CD1c-positive myeloid dendritic cell (primary cell): ENCODE results near the gene PRDX3.
A peak's percentile ranks its signal among the peaks of the same experiment; 100 is the strongest.
"Not testable (repeated sequence)": the region's sequence is repeated elsewhere in the genome, so short reads cannot be mapped to it uniquely, and the experiment has no call there.

Source experiments
- DNase-seq: peaks from one replicate; pipeline ENCODE4 v3.0.0-alpha.2; 2016; ENCODE audit errors: extremely low spot score

PRDX3 gene

DNA sequence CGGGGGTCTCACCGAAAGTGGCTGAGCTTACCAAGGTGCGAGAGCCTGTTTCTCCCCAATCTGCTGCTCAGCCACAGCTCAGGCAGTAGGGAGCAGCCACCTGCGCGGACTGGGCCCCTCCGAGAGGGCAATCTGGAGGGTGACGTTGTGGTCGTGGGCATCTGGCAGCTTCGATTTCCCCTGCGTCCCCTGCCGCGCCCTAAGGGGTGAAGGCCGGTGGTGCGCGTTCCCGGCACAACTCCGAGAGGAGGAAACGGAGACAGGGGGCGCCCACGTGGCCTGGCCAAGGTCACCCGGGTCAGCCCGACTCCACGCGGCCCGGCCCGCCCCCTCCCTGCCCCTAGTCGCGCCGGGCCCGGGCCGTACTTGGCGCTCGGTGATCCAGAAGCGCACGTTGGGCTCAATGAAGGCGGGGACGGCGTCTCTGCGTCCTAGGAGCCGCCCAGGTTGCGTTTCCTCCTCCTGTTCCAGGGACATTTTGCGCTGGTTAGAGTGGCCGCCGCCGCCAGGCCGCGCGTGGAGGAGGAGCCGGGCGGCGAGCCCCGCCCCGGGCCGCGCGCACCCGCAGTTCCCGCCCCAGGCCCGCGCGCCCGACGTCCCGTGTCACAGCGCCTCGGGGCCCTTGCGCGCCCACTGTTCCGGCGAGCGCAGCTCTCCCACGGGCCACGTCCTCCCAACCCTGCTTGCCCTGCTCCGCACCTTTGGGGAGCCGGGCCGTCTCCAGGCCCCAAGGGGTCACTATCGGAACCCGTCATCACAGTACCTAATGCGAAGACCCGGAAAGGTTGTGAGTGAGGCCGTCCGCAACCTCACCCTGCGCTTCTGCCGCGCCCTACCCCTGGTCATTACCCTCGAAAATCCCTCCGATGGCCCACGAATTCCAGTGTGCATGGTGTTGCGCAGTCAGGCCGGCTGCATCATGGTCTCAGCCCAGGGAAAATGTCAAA is 13.2 kb downstream of the PRDX3 start, which contains the start of gene SFXN4:
Gene SFXN4, minus strand, starts transcription at position 544 of the 947 bp plus-strand sequence. Its CDS starts 67 bp downstream, at position 477.
- peak; percentile 91 for DNase-seq

DNA sequence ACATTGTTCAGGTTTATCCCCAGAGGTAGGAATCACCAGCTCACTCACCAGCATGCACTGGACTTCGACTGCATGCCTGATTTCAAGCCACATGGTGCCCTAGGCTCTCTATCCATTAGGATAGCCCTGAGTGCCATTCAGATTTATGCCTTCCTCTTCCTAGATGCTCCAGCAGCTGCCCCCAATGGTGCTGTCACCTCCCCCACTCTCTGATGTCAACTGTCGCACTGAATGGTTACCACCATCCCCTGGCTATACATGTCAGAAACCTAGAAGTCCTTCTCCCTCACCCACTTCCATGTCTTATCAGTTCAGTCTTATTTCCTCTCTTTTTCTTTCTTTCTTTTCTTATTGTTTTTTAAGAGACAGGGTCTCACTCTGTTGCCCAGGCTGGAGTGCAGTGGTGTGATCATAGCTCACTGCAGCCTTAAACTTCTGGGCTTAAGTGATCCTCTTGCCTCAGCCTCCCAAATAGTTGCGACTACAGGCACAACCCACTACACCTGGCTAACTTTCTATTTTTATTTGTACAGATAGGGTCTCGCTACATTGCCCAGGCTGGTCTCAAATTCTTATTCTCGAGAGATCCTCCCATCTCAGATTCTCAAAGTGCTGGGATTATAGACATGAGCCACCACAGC is 16.0 kb downstream of the PRDX3 start:
- no peak for DNase-seq

DNA sequence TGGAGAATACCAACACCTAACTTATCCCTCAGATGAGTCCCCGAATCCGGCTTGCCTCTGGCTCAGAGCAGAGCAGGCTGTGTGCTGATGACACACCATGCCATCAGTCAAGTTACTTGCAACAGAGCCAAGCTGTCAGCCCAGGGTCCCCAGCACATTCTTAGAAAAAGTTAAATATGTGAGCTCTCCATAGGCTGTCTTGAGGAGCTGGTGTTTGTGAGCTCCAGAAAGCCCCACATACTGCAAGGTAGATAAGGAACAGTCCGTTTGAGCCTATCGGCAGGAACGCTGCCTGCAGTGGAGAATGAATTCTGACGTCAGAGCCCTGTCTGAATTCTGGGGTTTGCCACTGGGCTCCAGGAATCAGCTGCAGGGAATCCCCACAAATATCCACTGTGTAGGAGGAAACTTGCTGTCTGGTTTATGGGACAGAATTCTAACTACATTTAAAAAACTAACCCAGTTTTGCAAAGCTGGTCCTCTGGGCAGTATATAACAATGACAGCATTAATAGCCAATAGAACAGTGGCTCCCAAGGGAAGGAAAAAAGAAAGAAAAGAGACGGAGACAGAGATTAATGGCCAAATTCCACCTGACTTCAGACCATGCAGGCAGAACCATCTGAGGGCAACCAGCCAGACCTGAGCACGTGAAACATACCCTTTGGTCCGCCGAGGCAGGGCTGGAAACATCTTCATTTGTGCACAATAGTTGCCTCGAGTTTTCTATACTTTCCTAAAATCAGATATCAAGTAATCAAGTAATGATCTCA is 16.7 kb downstream of the PRDX3 start:
- DNase-seq, result no peak

DNA sequence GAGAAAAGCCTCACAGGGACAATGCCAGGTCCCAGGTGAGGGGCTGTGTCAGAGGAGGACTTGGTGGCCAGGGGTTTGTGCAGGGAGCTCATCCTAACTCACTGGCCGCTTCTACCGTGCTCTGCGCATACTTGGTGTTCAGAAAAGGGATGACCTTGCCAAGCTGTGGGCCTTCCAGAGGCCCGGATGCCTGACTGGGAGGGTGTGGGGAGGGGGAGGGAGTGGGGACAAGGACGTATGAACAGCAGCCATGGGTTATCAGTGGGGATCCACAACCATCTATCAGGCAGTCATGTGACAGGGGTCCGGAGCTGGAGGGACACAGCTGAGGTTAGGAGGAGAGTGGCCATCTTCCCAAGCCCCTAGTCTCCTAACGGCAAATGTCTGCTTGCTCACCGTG is 19.3 kb downstream of the PRDX3 start:
- no peak for DNase-seq

DNA sequence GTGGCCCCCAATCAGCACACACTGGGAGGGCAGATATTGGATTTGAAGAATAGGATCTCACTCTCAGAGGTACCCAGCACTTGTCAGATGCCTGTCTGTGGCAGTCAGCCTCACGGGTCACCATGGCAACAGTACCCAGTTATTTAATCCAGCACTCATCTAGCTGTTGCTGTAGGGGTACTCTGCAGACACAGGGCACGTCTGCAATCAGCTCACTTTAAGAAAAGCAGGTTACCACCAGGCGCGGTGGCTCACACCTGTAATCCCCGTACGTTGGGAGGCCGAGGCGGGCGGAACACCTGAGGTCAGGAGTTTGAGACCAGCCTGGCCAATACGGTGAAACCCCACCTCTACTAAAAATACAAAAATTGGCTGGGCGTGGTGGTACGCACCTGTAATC is 25.0 kb downstream of the PRDX3 start:
- DNase-seq, result no peak

DNA sequence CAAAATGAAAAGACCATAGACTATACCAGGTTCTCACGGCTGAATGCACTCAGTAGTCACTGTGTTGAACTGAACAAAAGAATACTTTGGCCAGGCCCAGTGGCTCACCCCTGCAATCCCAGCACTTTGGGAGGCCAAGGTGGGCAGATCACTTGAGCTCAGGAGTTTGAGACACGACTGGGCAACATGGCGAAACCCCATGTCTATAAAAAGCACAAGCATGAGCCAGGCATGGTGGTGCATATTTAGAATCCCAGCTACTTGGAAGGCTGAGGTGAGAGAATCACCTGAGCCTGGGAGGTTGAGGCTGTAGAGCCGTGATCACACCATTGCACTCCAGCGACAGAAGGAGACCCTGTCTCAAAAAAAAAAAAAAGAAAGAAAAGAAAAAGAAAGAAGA is 25.6 kb downstream of the PRDX3 start:
- no peak for DNase-seq

DNA sequence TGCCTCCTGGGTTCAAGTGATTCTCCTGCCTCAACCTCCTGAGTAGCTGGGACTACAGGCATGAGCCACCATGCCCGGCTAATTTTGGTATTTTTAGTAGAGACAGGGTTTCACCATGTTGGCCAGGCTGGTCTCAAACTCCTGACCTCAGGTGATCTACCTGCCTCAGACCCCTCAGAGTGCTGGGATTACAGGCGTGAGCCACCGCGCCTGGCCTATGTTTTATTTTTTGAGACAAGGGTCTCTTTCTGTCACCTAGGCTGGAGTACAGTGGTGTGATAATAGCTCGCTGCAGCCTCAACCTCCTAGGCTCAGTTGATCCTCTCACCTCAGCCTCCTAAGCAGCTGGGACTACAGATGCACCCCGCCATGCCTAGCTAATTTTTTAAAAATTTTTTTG is 27.0 kb downstream of the PRDX3 start:
- not testable (repeated sequence) for DNase-seq

DNA sequence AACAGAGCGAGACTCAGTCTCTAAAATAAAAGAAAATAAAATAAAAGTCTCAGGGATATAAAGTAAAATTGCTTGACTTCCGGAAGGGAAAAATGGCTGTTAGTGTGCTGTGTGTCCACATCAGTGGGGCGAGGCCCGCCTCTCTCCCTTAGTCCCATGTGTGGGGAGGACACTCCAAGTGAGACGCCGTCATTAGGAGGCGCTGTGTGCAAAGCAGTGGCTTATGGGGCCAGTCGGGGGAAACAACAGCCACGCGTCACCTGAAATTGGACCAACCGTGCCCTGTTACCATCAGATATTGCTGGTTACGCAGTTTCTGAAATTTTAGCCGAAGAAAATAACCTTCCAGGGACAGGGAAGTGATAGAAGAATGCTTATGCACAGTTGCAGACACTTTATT is 28.9 kb downstream of the PRDX3 start:
- no peak for DNase-seq

DNA sequence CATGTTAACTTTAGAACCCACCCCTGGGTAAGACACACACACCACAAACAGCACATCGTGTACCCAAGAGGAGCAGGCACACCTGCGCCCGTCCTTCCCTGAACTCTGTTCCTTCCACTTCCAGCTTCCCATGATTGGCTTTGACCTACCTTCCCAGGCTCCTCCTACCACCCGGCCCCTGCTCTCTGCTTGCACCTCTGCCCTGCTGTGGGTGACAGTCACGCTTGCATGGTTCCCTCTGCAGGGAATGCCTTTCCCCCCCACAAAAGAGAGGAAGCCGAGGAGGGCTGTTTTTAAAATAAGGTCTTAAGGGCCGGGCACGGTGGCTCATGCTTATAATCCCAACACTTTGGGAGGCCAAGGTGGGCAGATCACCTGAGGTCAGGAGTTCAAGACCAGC is 29.5 kb downstream of the PRDX3 start:
- no peak for DNase-seq

DNA sequence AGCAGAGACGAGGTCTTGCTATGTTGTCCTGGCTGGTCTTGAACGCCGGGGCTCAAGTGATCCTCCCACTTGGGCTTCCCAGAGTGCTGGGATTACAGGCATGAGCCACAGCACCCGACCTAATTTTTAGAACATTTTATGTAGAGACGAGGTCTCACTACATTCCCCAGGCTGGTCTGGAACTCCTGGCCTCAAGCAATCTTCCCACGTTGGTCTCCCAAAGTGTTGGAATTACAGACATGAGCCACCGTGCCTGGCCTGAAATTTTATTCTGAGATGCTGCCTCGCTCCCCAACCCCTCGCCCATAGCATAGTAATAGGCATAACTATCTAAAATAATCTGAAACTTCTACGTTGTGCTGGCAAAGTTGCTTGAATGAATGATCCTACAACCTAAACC is 35.0 kb downstream of the PRDX3 start:
- DNase-seq, result no peak

DNA sequence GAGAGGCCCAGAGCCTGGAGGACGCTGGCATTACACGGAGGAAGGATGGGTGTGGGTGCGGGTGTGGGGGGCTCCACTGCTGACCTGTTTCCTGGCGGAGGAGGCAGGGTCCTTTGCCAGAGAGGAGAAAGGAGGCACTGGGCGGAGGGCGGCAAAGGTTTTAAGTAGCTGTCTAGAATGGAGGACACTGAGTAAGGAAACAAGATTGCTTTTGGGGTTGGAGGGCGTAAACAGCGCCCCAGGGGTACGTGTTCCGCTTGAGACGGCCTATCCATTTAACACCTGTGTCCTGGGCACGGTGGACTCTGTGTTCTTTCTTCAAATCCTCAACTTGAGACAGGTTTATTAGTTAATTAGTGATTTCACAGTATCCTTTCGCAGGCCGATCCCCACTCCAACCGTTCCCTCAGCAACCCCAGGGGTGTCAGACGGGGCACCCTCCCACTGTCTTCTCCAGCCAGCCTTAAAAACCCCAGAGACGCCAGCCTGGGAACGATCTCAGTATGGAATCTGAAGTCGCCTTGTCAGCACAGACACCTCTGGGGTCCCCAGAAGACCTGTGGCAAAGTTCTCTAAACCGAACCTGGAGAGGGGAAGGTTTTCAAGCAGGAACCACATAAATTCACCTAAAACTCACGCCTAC is 37.9 kb downstream of the PRDX3 start:
- no peak for DNase-seq

DNA sequence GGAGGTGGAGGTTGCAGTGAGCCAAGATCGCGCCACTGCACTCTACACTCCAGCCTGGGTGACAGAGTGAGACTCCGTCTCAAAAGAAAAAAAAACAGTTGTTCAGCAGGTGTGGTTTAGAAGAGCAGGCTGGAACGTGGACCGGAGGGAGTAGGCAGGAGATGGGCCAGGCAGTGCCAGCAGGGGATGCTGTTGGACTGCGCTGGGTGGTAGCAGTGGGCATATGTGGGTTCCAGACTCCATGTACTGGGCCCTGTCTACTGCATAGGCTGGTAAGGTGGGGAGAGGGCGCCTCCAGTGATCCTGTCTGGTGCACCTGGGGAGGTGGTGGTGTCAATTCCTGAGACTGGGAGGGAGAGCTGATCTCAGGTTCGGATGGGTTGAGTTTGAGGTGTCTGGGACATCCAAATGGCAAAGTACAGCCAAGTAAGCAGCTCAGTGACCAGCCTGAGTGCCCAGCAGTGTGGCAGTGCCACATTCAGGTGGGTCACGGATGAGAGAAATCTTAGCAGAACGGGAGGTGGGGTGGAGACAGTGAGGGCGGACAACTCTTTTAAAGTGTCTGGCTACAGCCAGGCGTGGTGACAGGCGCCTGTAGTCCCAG is 39.0 kb downstream of the PRDX3 start:
- DNase-seq, result peak; percentile 25

DNA sequence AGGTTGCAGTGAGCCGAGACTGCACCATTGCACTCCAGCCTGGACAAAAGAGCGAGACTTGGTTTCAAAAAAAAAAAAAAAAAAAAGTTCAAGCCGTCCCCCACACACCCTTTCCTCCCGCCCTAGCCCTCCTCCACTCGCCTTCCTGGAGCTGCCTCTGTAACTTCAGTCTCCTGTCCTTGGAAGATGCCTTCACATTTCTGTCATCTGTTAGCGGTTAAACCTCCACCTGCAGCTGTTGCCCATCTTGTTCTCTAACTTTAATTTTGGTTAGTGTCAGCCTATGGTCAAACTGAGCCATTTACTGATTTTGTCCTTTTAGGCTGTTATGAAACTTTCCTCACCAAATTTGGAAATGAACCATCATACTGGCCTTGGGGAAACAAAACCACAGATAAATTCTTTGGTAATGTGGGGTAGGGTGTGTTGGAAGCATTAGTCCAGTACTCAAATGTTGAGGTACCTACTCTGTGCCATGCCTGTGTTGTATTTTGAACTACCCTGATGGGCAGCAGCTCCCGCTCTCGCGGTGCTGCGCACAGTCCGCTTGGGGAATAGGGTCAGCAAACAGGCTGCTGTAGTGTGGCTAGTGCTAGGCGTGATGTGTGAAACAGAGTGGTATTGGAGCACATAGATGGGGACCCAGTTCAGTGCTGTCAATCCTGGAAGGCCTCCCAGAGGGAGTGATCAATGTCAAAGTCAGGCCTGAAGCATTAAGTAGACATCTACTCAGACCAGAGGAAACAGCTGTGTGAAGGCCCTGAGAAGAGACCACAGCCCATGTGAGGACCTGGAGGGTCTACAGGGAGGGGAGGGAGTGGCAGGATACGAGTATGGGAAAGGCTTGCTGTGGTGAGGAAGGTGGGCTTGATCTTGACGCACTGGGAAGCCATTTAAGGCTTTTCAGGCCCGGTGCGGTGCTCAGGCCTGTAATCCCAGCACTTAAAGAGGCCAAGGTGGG is 40.0 kb downstream of the PRDX3 start:
- DNase-seq, result no peak

DNA sequence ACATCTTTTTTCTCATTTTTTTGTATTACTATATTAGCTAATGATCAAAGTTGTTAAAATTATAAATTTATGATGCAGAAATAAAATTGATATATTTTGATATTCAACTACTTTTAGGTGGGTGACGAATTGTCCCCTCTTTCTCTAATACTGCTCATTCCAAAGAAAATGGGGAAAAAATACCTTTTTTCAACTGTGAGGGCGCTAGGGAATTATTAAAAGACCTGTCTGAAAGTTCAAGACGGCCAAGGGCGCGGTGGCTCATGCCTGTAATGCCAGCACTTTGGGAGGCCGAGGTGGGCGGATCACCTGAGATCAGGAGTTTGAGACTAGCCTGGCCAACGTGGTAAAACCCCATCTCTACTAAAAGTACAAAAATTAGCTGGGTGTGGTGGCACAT is 40.7 kb downstream of the PRDX3 start:
- DNase-seq, result not testable (repeated sequence)

DNA sequence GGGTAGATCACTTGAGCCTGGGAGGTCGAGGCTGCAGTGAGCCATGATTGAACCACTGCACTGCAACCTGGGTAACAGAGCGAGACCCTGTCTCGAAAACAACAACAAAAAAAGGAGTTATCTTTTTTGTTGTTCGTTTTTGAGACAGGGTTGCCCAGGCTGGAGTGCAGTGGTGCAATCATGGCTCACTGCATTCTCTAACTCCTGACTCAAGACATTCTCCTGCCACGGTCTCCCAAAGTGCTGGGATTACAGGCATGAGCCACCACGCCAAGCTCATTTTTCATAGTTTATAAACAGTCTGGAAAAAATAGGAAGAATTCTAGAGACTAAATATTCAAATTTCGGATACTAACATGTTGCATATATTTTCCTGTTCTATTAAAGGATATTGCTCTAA is 42.5 kb downstream of the PRDX3 start:
- no peak for DNase-seq

DNA sequence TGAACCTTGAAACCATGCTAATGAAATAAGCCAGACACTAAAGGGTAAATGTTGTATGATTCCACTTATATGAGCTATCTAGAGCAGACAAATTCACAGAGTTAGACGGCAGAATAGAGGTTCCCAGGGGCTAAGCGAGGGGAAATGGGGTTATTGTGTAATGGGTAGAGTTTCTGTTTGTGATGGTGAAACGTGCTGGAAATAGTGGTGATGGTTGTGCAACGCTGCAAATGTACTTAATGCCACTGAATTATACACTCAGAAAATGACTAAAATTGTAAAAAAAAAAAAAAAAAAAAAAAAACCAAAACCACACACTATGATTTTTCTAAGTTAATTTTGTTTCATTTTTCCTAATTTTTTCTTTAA is 43.1 kb downstream of the PRDX3 start:
- DNase-seq, result peak; percentile 70

DNA sequence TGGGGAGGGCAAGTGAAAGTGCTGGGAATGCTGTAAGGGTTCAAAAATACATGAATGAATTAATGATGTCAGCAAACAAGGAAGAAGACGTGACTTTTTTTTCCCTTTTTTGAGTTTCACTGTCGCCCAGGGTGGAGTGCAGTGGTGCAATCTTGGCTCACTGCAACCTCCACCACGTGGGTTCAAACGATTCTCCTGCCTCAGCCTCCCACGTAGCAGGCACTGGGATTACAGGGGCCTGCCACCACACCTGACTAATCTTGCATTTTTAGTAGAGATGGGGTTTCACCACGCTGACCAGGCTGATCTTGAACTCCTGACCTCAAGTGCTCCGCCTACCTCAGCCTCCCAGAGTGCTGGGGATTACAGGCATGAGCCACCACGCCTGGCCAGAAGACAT is 44.7 kb downstream of the PRDX3 start:
- peak; percentile 77 for DNase-seq

DNA sequence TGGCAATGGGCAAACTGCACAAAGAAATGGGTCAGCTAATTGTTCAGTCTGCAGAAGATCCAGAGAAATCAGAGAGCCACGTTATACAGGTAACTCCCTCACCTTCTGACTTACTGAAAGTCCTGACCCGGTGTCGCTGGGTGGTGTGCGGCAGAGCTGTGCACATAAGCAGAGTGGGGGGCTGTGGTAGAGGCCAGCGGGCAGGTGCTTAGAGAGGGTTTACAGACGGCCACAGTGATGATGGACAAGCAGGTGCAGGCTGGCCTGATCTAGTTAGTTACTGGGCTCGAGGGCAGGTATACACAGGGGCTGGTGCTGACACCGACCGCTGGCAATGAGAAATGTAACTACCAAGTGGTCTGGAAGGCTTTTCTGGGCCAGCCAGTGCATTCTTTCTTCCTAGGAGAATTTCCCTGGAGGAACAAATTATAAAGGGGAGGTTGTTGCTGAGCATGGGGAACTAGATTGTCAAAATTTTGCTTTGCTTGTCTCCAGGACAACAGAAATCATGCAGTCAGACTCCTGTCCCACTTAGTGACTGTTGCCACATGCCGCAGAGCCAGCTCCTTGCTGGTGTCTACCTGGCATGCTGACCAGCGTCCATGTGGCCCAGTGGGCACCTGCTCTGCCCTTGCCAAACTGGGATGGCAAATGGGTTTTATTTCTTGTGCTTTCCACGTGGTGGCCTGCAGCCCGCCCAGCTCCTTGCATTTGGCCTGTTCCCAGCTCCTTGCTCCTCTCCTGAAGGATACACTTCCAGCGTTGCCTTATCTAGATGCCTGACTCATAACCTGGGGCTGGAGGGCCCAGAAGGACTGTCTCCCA is 45.9 kb downstream of the PRDX3 start:
- DNase-seq, result peak; percentile 28

DNA sequence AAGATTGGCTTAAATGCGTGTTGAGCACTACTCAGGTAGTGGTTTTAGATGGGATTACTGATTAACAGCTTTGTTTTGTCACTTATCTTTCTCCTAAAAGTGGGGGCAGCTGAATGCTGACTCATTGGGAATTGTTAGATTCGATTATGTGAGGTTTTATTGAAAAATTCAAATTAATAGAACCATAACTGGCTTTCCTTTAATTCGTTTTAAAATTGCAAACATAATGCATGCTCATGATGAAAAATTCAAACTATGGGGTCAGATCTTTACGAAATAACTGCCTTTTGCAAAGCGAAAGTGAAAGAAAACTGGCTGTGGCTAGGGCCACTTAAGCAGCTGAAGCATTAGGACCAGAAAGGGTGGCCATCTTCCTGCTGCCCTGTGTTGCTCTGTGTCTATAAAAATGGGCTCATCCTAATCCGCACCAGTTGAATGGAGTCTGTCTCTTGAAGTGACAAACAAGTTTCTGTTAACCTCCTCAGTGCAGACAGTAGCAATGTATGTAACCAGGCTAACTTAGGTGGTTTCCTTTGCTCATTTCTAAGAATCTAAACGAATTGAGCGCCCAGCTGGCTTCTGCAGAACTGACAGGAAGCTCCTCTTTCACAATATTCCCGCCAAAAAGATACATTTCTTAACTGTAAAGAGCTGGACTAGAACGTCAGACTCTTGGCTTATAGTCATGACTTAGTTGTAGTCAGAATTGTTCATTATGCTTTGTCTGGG is 46.9 kb downstream of the PRDX3 start:
- DNase-seq, result peak; percentile 89
